Measurements from ENCODE around the gene OR10W1.

Gene OR10W1

DNA sequence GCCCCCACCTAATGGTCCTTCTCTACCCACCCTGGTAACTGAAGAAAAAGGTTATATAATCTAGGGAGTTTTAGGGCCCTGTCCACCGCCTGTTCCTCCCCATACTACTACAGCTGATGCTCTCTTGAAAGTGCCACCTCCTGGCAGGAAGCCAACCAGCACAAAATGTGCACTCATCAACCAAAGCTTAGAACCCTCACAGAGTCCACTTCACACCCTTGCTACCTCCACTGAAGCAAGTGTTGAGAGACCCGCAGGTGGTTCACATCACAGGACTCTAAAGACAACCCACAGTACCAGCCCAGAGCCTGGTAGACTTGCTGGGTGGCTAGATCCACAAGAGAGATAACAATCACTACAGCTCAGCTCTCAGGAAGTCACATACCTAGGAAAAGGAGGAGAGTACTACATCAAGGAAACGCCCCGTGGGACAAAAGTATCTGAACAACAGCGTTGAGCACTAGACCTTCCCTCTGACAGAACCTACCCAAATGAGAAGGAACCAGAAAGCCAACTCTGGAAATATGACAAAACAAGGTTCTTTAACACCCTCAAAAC, 17.5 kb upstream of the OR10W1 start:
- TF ChIP-seq, protein P1, sequence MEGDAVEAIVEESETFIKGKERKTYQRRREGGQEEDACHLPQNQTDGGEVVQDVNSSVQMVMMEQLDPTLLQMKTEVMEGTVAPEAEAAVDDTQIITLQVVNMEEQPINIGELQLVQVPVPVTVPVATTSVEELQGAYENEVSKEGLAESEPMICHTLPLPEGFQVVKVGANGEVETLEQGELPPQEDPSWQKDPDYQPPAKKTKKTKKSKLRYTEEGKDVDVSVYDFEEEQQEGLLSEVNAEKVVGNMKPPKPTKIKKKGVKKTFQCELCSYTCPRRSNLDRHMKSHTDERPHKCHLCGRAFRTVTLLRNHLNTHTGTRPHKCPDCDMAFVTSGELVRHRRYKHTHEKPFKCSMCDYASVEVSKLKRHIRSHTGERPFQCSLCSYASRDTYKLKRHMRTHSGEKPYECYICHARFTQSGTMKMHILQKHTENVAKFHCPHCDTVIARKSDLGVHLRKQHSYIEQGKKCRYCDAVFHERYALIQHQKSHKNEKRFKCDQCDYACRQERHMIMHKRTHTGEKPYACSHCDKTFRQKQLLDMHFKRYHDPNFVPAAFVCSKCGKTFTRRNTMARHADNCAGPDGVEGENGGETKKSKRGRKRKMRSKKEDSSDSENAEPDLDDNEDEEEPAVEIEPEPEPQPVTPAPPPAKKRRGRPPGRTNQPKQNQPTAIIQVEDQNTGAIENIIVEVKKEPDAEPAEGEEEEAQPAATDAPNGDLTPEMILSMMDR (IDR thresholded peaks at IDR 0.05; ENCODE audit: control insufficient read depth, insufficient read depth, low read depth, low read length, missing control alignments), result no peak
- no peak overlapping the region for H3K4me3 ChIP-seq (ENCODE audit: control insufficient read depth, low read depth, low read length)
- DNase-seq (ENCODE audit: low read depth), result no peak

DNA sequence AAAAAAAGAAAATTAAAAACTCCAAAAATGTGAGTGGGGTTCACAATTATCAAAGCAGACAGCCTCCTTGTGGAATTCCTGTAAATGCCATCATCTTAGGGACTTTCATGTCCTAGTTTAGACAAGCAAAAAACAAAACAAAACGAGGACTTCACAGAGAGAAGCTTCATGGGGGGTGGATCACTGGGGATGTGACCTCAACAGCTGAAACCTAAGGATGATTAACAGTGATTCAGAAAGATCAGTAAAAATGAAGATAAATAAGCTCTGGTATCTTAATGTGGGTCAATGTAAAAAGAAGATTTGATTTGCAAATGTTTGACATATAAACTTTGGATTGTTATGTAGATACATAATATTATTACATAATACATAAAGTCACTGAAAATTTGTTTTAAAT, 8.1 kb upstream of the OR10W1 start:
- H3K4me3 ChIP-seq (ENCODE audit: control insufficient read depth, low read depth, low read length), result no peak overlapping the region
- DNase-seq (ENCODE audit: low read depth), result no peak
- TF ChIP-seq, protein P1 (IDR thresholded peaks at IDR 0.05; ENCODE audit: control insufficient read depth, insufficient read depth, low read depth, low read length, missing control alignments), result no peak

DNA sequence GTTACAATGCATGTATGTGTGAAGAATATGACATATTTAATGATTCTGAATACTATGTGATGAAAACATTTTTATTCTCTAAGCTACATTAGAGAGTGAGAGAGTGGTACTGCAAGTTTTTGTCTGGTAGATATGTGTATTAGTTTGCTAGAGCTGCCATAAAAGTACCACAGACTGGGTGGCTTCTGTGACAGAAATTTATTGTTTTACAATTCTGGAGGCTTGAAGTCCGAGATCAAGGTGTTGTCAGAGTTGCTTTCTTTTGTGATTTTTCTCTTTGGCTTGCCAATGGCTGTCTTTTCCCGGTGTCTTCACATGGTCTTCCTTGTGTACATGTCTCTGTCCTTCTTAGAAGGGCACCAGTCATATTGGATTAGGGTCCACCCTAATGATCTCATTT, 6.9 kb upstream of the OR10W1 start:
- no peak overlapping the region for H3K4me3 ChIP-seq (ENCODE audit: control insufficient read depth, low read depth, low read length)

DNA sequence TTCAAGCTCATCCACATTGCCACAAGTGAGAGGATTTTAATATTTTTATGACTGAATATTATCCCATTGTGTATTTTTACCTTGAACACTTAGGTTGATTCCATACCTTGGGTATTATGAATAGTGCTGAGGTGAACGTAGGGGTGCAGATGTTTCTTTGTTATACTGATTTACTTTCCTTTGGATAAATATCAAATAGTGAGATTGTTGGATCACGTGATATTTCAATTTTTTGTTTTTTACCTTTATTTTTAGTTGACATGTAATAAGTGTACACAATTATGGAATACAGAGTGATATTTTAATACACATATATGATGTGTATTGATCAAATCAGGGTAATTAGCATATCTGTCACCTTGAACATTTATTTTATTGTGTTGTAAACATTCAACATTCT, 8.1 kb downstream of the OR10W1 start:
- H3K4me3 ChIP-seq (ENCODE audit: control insufficient read depth, low read depth, low read length), result no peak overlapping the region
- no peak for DNase-seq (ENCODE audit: low read depth)
- TF ChIP-seq, protein P1 (IDR thresholded peaks at IDR 0.05; ENCODE audit: control insufficient read depth, insufficient read depth, low read depth, low read length, missing control alignments), result no peak

More for the DNA sequence above, 6.9 kb upstream of the OR10W1 start:
- DNase-seq (ENCODE audit: low read depth), result no peak
- TF ChIP-seq, protein P1 (IDR thresholded peaks at IDR 0.05; ENCODE audit: control insufficient read depth, insufficient read depth, low read depth, low read length, missing control alignments), result no peak

DNA sequence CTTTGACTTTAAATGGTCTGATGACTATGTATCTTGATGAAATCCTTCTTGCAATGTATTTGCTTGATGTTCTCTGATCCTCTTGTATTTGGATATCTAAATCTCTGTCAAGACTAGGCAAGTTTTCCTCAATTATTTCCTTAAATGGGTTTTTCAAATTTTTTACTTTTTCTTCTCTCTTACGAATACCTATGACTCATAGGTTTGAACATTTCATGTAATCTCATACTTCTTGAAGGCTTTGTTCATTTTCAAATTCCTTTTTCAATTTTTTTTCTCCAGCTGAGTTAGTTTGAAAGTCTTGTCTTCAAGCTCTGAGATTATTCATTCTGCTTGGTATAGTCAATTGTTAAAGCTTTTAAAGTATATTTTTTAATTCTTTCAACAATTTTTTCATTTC, 13.1 kb downstream of the OR10W1 start:
- TF ChIP-seq, protein P1 (IDR thresholded peaks at IDR 0.05; ENCODE audit: control insufficient read depth, insufficient read depth, low read depth, low read length, missing control alignments), result no peak
- H3K4me3 ChIP-seq (ENCODE audit: control insufficient read depth, low read depth, low read length), result no peak overlapping the region
- no peak for DNase-seq (ENCODE audit: low read depth)

DNA sequence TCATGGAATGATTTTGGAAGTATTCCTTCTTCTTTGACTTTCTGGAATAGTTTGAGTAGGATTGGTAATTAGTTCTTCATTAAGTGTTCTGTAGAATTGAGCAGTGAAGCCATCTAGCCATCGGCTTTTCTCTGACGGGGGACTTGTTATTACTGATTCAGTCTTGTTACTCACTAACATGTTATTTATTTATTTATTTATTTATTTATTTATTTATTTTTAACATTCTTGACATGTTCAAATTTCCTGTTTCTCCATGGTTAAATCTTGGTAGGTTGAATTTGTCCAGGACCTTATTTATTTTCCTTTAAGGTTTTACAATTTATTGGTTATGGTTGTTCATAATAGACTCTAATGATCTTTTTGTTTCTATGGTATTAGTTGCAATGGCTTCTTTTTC, 24.1 kb downstream of the OR10W1 start:
- DNase-seq (ENCODE audit: low read depth), result no peak
- TF ChIP-seq, protein P1 (IDR thresholded peaks at IDR 0.05; ENCODE audit: control insufficient read depth, insufficient read depth, low read depth, low read length, missing control alignments), result no peak
- H3K4me3 ChIP-seq (ENCODE audit: control insufficient read depth, low read depth, low read length), result no peak overlapping the region
